HG02981 (cell line): ENCODE results near the gene CCDC85C.

ENCODE experiments used
- ATAC-seq: cut with Tn5 transposase; IDR thresholded peaks from one replicate; pipeline ENCODE4 v1.9.1; 2021; ENCODE audit warnings: mild to moderate bottlenecking, moderate library complexity; ENCODE audit not compliant: unreplicated experiment

CCDC85C gene

GRCh38 chr14:99606359-99606758, 2.4 kb upstream of the CCDC85C start:
- no peak for ATAC-seq

GRCh38 chr14:99605299-99605961, 1.4 kb upstream of the CCDC85C start:
- no peak for ATAC-seq

DNA sequence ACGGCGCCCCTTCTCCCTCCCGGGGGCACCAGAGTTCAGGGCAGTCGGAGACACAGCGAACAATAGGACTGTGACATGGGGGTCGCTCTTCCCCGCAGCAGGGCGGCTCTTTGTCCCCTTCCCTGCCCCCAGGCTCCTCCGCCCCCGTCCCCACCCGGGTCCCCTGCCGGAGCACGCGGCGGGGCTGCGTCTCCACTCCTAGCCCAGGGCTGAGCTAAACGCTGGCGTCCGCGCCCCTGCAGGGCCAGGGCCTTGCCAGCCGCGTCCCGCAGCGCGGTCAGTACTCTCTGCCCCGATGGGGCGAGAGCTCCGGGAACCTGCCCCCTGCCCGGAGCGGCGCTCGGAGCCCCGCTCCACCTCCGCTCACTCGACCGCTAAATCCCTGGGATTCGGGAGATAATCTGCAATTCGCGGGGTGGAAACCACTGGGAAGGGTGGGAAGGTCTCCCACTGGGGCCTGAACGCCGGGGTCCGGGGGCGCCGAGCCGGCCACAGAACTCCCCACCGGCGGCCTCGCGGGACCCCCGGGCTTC, 825 bp upstream of the CCDC85C start:
- peak; percentile 9 for ATAC-seq

GRCh38 chr14:99604278-99604765, 315 bp upstream of the CCDC85C start:
- peak; percentile 92 for ATAC-seq

GRCh38 chr14:99602788-99603415, 1.1 kb downstream of the CCDC85C start:
- ATAC-seq, result no peak

DNA sequence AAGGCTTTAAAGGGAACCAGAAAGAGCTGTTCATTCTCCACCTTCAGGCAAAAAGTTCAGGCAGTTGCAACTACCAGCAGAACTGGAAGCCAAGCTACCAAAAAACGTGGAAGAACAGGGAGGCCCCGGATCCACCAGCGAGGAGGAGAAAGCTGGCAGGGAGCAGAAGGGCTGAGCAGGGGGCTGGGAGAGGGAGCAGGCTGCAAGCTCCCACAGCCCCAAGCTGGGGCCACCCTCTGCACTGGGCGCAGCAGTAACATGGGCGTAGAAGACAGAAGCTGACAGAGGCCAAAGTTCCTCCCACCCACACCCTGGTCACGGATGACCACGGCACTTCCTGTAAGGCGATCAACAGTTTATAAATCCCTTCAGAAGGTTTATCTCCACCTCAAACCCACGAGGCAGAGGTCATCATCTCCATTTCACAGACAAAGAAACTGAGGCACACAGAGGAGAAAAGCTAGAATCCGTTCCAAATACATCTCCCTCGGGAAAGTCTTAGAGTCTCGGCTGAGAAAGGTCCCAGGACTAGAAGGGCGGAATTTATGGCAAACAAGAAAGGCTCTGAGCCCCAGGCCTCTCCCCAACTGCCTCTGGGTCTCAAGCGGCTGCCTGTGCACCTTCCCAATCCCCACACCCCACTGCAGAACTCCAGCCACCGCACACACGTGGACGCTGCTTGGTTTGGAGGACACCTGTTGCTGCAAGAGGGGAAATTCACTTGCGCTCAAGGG, 1.8 kb downstream of the CCDC85C start:
- ATAC-seq, result no peak

- no peak for ATAC-seq
Measured at GRCh38 chr14:99601361-99601831, 2.6 kb downstream of the CCDC85C start.

DNA sequence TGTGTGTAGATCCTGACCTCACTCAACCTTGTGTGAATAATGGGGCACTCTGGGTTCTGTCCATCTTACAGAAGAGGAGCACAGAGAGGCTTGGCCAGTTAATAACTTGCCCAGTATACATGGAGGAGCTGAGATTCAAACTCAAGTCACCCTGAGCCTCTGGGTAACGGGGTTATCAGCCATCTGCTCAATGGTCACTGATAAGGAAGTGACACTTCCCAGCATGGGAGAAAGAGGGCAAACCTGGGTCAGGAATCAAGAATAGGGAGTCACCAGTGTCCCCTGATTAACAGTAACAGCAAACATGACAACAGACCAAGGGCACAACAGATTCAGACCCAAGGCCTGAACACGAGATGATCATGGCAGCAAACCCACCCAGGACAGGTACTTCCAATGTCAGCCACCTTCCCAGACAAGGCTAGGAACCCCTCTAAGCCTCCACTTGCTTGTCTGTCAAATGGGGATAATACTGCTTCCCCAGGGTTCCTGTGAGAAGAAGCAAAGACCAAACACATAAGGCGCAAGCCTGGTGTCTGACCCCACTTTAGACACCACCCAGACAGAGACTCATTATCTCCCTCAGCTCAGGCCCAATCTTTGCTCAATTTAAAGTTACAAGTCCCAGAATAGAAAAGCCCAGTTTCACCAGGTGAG, 3.6 kb downstream of the CCDC85C start:
- ATAC-seq, result no peak

DNA sequence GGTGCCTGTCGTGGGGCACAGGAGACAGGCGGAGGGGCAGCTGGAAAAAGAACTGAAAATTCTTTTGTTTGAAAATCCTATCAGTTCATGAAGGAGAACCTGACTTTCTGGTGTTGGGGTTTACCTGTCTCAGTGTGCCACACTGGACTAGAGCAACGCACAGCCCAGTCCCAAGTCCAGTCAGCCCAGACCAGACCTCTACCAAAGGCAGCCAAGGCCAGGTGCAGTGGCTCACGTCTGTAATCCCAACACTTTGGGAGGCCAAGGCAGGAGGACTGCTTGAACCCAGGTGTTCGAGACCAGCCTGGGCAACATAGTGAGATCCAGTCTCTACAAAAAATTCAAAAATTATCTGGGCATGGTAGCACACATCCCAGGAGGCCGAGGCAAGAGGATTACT, 4.6 kb downstream of the CCDC85C start:
- ATAC-seq, result no peak

DNA sequence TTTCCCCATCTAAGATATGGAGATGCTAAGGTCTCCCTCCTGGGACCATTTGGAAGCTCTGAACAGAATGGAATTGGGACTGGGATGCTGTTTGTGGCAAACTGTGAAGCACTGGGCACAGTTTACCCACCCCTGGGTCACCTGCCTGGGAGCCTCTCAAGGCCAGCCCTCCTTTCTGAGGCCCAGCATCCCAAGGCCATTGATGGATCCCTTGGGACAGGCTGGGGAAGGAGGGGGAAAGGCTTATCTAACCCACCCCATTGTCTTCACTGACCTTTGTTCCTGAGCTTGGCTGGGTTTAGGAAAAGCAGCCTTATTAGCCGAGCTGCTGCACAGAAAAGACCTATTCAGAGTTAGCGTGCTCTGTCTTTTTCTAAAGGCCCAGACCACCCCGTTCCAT, 5.2 kb downstream of the CCDC85C start:
- no peak for ATAC-seq

- no peak for ATAC-seq
Measured at GRCh38 chr14:99597911-99598600, 6.0 kb downstream of the CCDC85C start.

- ATAC-seq, result no peak
Measured at GRCh38 chr14:99596772-99597171, 7.2 kb downstream of the CCDC85C start.

DNA sequence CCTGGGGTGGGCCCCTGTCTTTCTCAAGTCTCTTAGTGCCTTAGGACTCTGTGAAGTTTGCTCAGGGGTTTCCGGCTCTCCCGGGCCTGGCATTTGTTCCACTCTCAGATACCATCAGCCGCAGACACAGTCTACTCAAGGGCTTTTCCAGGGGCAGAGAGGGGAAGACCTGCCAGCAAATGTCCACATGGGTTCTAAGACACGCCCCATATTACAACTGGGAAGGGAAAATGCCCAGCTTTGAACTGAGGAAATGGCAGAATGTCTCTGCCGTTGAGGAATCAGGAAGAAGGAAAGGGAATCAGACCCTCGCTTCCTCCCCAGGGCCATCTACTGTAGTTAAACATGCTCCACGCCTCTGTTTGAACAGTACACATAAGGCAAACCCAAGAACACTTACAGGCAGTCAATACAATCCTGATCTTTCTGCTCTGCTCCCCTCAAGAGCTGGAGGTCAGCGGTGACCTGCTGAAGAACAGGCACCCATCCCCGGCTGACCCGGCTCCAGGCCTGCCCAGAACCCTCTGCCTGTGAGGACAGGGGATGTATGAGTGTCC, 7.9 kb downstream of the CCDC85C start:
- no peak for ATAC-seq

DNA sequence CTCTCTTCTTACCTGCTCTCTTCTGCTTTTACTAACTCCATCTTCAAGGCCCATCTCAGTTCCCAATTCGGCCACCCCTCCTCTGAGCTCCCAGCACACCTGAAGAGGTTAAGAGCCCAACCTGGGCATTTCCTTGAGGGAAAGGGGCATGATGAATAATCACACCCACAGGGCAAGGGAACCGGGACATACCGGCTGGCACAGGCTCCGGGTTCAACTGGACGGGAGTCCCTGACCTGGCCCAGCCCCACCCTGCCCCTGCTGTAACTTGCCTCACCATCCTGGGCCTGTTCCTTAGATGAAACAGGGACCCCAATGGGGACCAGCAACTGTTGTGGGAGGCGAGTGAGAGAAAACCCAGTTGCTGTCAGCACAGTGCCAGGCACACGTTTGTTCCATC, 8.5 kb downstream of the CCDC85C start:
- ATAC-seq, result no peak

GRCh38 chr14:99595034-99595433, 9.0 kb downstream of the CCDC85C start:
- peak; percentile 93 for ATAC-seq

DNA sequence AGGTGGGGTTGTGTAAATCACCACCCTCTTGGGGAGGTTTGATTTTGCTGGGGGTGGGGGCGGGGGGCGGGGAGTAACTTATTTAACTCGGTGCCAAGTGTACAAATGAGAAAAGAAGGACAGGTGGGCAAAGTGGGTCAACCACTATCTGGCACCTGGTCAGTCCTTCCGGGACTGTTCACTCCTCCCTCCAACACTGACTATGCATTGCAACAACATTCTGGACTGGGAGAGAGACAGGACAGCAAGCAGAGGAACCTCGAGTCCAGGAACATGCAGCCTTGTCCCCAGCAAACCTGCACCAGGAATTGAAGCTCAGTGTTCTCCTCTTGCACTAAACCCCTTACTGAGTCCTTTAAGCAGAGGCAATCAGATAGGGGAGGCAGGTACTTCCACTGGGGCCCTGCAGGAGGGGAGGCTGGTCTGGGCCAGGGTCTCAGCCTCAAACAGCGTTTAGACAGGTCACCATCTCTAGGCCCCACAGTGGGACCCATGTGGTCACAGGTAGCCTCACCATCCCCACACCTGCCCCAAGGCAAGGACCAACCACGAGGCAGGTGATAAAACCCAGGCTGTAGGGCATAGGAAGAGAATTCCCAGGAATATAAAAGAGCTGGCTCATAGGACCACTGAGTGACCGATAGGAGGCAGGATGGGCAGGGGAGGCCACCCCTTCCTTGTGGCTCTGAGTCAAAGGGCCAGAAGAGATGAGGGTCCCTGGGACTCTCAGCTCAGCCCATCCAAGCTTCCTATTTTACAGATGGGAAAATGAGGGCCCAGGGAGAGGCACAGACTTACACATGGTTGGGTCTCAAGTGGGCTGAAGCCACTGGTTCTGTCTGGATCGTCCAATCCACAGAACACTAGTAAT, 9.8 kb downstream of the CCDC85C start:
- ATAC-seq, result no peak

DNA sequence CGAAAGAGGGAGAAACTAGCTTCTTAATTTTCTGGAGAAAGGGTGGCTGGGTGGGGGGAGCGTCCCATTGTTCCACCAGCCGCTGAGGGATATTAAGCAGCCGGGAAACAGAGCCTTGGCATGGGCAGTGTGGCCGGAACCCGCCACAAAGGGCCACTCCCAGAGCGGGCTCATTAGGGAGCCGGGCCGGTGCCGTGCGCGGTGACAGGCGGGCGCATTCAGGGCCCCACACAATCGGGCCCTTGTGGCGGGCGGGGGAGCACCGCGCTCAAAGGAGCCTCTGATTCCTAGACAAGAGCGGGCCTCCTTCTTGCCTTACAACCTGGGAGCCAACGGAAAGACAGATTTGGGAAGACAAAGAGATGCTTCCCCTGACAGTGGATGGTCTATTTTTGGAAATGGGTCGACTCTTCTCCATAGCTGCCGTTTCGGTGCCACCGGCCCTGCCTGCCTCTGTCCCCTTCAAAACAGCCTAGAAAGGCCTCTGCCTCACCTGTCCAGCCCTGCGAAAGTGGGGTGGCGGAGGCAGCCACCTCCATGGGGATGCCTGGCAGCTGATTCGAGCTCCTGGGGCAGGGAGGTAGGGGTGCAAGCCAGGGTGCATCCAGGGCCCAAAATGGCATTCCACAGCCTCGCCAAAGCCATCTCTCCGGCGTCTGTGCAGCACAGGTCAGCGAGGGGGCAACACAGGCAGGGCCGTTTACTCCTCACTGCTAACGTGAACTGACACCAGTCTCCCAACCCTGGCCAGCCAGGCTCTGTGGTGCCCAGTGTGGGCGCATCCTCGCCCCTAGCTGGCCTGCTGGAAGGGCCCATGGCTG, 10.9 kb downstream of the CCDC85C start:
- no peak for ATAC-seq

GRCh38 chr14:99592394-99592793, 11.6 kb downstream of the CCDC85C start:
- ATAC-seq, result no peak
